CD4-positive, alpha-beta T cell (primary cell): ENCODE data around the gene EIF3J. TPM values are rescaled to one million over a fixed set of nuclear protein-coding genes. Genes with fewer than 3 reads are reported as not detected.

Experiments
- ATAC-seq: fragments of 200-7000 bp; cut with Tn5 transposase; one replicate; pipeline ENCODE4 v1.10.0; 2022; ENCODE audit warnings: mild to moderate bottlenecking; ENCODE audit not compliant: poor library complexity
- CTCF ChIA-PET: fragments of 350-600 bp; sonication (Branson Sonifier 250); formaldehyde crosslinking; loops from one replicate; lab custom pipeline; 2021; ENCODE audit warnings: antibody characterized with exemption, inconsistent platforms; lab: Charles Lee
- POLR2A ChIA-PET: fragments of 350-600 bp; sonication (Branson Sonifier 250); formaldehyde crosslinking; loops from one replicate; lab custom pipeline; 2021; ENCODE audit warnings: antibody characterized with exemption, inconsistent platforms; lab: Charles Lee
- DNase-seq, 14 experiments: peaks; one replicate each; pipeline ENCODE4 v3.0.0-alpha.2; 2013 to 2020; ENCODE audit warnings: mixed read lengths in 2 of 14
- H3K27ac ChIP-seq, 2 donors: one replicate each; pipeline versions ENCODE4 v1.5.1 to v1.7.0; 2013; ENCODE audit warnings: low read length in 2 of 2, low read depth in 1 of 2, mild to moderate bottlenecking in 1 of 2
- H3K27me3 ChIP-seq, 2 experiments: 1 replicate in 1 of 2; 2 replicates in 1 of 2; pipeline versions ENCODE4 v1.6.1 to v1.7.0; 2013; ENCODE audit warnings: low read length in 2 of 2, control low read depth in 1 of 2, mild to moderate bottlenecking in 1 of 2, moderate library complexity in 1 of 2; ENCODE audit not compliant: insufficient read depth in 2 of 2, control insufficient read depth in 1 of 2
- H3K36me3 ChIP-seq: one replicate; pipeline ENCODE4 v1.6.1; 2013; ENCODE audit warnings: low read length, control low read depth; ENCODE audit not compliant: insufficient read depth
- H3K4me1 ChIP-seq: one replicate; pipeline ENCODE4 v1.6.1; 2013; ENCODE audit warnings: low read length, control low read depth; ENCODE audit not compliant: insufficient read depth
- H3K4me3 ChIP-seq: one replicate; pipeline ENCODE4 v1.5.1; 2013; ENCODE audit warnings: mild to moderate bottlenecking, low read length, moderate library complexity
- H3K9me3 ChIP-seq, 2 experiments: 1 replicate in 1 of 2; 2 replicates in 1 of 2; pipeline versions ENCODE4 v1.6.1 to v1.7.0; 2013; ENCODE audit warnings: low read length in 2 of 2, mild to moderate bottlenecking in 2 of 2, control low read depth in 1 of 2, moderate library complexity in 1 of 2; ENCODE audit not compliant: control insufficient read depth in 1 of 2, insufficient read depth in 1 of 2
- H3K27ac Mint-ChIP-seq: one replicate; pipeline ENCODE4 v1.8.0; 2020; ENCODE audit warnings: mixed read lengths
- H3K27me3 Mint-ChIP-seq: one replicate; pipeline ENCODE4 v1.8.0; 2021; ENCODE audit warnings: mixed read lengths
- H3K36me3 Mint-ChIP-seq: one replicate; pipeline ENCODE4 v1.8.0; 2021; ENCODE audit warnings: low read depth, mixed read lengths
- H3K4me1 Mint-ChIP-seq: one replicate; pipeline ENCODE4 v1.8.0; 2021; ENCODE audit warnings: low read depth, mixed read lengths
- H3K4me3 Mint-ChIP-seq: one replicate; pipeline ENCODE4 v1.8.0; 2020; ENCODE audit warnings: mild to moderate bottlenecking, mixed read lengths
- H3K9me3 Mint-ChIP-seq: one replicate; pipeline ENCODE4 v1.8.0; 2020; ENCODE audit warnings: mixed read lengths
- CTCF ChIP-seq: fragments of 200-600 bp; IDR thresholded peaks from one replicate; pipeline ENCODE4 v1.8.0; 2022; ENCODE audit warnings: antibody characterized with exemption, mild to moderate bottlenecking
- intact Hi-C, 2 experiments: fragments of 100-400 bp; cut with DNase I in 1 of 2; cut with micrococcal nuclease in 1 of 2; formaldehyde crosslinking; loops; one replicate each; pipeline versions ENCODE4 v1.15.1 to v1.9.0; 2023 to 2025; cut with DNase I, micrococcal nuclease
- total RNA-seq, 174 experiments: library from RNA in 2 of 174; stranded (reverse) in 2 of 174; gene quantifications; one replicate each; pipeline ENCODE4 v1.2.3 and lab custom pipeline; 2021 to 2026

The EIF3J gene
- total RNA-seq, 2 experiments from 2014 or later: 67.6 to 69.2 TPM

DNA sequence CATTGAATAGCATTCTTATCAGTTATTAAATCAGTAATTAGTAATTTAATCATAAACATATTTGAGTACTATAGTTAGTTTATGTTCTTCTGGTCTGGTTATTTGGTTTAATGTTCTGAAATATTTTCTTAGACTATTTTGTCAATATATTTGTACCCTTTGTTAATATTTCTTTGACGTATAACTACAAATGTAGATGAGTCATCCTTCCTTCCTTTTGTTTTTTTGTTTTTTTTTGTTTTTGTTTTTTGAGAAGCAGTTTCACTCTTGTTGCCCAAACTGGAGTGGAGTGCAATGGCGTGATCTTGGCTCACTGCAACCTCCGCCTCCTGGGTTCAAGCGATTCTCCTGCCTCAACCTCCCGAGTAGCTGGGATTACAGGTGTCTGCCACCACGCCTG, 17.4 kb upstream of the EIF3J start:
- no peak overlapping the region for H3K27ac ChIP-seq
- intact Hi-C loops: no loop called here
- CTCF ChIA-PET: no interaction called here
- no peaks in the 10 kb centered on the region for H3K27me3 Mint-ChIP-seq
- H3K9me3 ChIP-seq: no peaks in the 10 kb centered on the region
- no peak overlapping the region for H3K27ac Mint-ChIP-seq
- no peaks in the 10 kb centered on the region for H3K4me1 Mint-ChIP-seq
- no peak overlapping the region for H3K4me3 Mint-ChIP-seq
- no peak for TF ChIP-seq CTCF
- peaks cover 42% of the 10 kb centered on the region for H3K36me3 ChIP-seq
- DNase-seq: no peak
- POLR2A ChIA-PET: no interaction called here
- no peaks in the 10 kb centered on the region for H3K9me3 Mint-ChIP-seq
- H3K4me3 ChIP-seq: no peak overlapping the region
- H3K27me3 ChIP-seq: no peaks in the 10 kb centered on the region
- peaks cover 70% of the 10 kb centered on the region for H3K36me3 Mint-ChIP-seq
- H3K4me1 ChIP-seq: no peaks in the 10 kb centered on the region
- no peak for ATAC-seq

- H3K4me3 Mint-ChIP-seq: no peak overlapping the region
- H3K27ac Mint-ChIP-seq: no peak overlapping the region
- DNase-seq (no peak), ATAC-seq (no peak)
- H3K36me3 ChIP-seq: peaks cover 20% of the 10 kb centered on the region
- POLR2A ChIA-PET: no interaction called here
- no peaks in the 10 kb centered on the region for H3K4me1 ChIP-seq
- no peaks in the 10 kb centered on the region for H3K27me3 Mint-ChIP-seq
- CTCF ChIA-PET: no interaction called here
- H3K27me3 ChIP-seq: no peaks in the 10 kb centered on the region
- intact Hi-C loops: no loop called here
- no peaks in the 10 kb centered on the region for H3K9me3 Mint-ChIP-seq
- H3K4me3 ChIP-seq: no peak overlapping the region
- H3K4me1 Mint-ChIP-seq: no peaks in the 10 kb centered on the region
- no peaks in the 10 kb centered on the region for H3K9me3 ChIP-seq
- H3K27ac ChIP-seq: no peak overlapping the region
- no peak for TF ChIP-seq CTCF
- peaks cover 46% of the 10 kb centered on the region for H3K36me3 Mint-ChIP-seq
Measured at GRCh38 chr15:44525018-44525417, 11.9 kb upstream of the EIF3J start.

DNA sequence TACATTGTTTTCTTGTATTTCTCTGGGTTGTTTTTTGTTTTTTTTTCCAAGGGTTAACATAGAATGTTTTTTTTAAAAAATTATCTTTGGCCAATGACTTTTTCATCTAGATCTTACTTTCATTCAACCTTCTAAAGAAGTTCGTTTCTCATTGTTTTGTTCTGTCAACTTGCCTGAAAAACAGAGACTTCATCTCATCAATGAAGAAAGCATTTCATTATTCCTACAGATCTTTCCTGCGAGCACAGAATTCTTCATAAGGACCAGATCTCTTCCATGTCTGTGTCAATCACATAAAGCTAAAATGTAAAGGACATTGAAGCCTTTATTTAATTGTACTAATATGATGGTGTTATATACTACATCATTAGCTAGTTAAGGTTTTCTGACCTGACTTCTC, 9.7 kb upstream of the EIF3J start:
- peaks cover 5% of the 10 kb centered on the region for H3K4me1 Mint-ChIP-seq
- no peak for TF ChIP-seq CTCF
- H3K27ac Mint-ChIP-seq: no peak overlapping the region
- ATAC-seq (no peak), DNase-seq (no peak)
- POLR2A ChIA-PET: interaction anchor here (3.5 kb wide), 1 partner anchor 10 kb away, joined by 13 read pairs; the partner anchor contains the start of gene EIF3J
- no peak overlapping the region for H3K27ac ChIP-seq
- peaks cover 8% of the 10 kb centered on the region for H3K36me3 ChIP-seq
- H3K9me3 ChIP-seq: no peaks in the 10 kb centered on the region
- H3K27me3 Mint-ChIP-seq: no peaks in the 10 kb centered on the region
- no peaks in the 10 kb centered on the region for H3K9me3 Mint-ChIP-seq
- H3K4me1 ChIP-seq: no peaks in the 10 kb centered on the region
- H3K4me3 ChIP-seq: no peak overlapping the region
- peaks cover 30% of the 10 kb centered on the region for H3K36me3 Mint-ChIP-seq
- no peaks in the 10 kb centered on the region for H3K27me3 ChIP-seq
- H3K4me3 Mint-ChIP-seq: no peak overlapping the region
- intact Hi-C loops: no loop called here
- CTCF ChIA-PET: interaction anchor here (2.3 kb wide), 1 partner anchor 10 kb away, joined by 7 read pairs; the partner anchor contains the start of gene EIF3J
